Erythroblast (primary cell): ENCODE data around the gene SLC1A4.

ENCODE experiments used
- GATA1 ChIP-seq: IDR thresholded peaks from 2 replicates; pipeline ENCODE4 v1.6.1; 2011; ENCODE audit warnings: low read depth, mild to moderate bottlenecking, control low read depth, low read length, moderate library complexity
- POLR2A ChIP-seq: IDR thresholded peaks from 2 replicates; pipeline ENCODE4 v1.6.1; 2011; ENCODE audit warnings: mild to moderate bottlenecking, low read length

- no peak for TF ChIP-seq POLR2A
- no peak for TF ChIP-seq GATA1
These were observed 45.6 kb upstream of the SLC1A4 start for GRCh38 chr2:64943387-64944150.
